Adrenal gland (tissue), 5 donors: ENCODE data around the gene RNF43.

ENCODE experiments used
- POLR2A ChIP-seq, 2 donors: fragments of 450-650 bp; IDR thresholded peaks; one replicate each; pipeline ENCODE4 v1.6.1; 2017; ENCODE audit warnings: antibody characterized with exemption in 2 of 2, mild to moderate bottlenecking in 2 of 2, moderate library complexity in 1 of 2
- TF ChIP-seq, protein P1 (sequence below), 6 experiments: fragments of 450-650 bp in 4 of 6; fragments of 200-600 bp in 2 of 6; sonication (generic) in 1 of 6; IDR thresholded peaks; 1 replicate in 5 of 6; 2 replicates in 1 of 6; pipeline versions ENCODE4 v1.5.1 to v1.8.0; 2016 to 2021; ENCODE audit warnings: antibody characterized with exemption in 6 of 6, mild to moderate bottlenecking in 2 of 6, moderate library complexity in 1 of 6
- donor health status: DM: no; HTN: no; CAD: no.

DNA sequence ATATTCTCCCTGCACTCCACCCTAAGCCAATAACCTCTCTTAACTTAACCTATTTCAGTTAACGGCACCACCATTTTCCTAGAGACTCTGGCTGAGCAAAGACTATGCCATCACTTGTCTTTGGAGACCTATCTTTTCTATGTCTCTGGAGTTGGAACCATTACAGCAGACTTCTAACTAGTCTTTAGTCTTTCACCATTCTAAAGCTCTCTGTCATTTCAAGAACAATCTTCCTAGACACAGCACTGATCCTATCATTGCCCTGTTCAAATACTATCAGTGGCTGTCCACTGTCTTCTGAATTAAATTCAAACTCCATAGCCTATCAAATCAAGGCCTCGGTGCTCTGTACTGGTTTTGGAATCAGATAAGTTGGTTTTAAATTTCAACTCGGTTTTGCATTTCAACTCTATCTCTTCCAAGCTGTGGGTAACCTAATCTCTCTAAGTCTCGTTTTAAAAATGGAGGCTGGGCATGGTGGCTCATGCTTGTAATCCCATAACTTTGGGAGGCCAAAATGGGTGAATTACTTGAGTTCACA lies 31.9 kb downstream of the RNF43 start:
- TF ChIP-seq, protein P1, sequence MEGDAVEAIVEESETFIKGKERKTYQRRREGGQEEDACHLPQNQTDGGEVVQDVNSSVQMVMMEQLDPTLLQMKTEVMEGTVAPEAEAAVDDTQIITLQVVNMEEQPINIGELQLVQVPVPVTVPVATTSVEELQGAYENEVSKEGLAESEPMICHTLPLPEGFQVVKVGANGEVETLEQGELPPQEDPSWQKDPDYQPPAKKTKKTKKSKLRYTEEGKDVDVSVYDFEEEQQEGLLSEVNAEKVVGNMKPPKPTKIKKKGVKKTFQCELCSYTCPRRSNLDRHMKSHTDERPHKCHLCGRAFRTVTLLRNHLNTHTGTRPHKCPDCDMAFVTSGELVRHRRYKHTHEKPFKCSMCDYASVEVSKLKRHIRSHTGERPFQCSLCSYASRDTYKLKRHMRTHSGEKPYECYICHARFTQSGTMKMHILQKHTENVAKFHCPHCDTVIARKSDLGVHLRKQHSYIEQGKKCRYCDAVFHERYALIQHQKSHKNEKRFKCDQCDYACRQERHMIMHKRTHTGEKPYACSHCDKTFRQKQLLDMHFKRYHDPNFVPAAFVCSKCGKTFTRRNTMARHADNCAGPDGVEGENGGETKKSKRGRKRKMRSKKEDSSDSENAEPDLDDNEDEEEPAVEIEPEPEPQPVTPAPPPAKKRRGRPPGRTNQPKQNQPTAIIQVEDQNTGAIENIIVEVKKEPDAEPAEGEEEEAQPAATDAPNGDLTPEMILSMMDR (IDR thresholded peaks at IDR 0.05), result no peak
- no peak for TF ChIP-seq POLR2A (IDR thresholded peaks at IDR 0.05)
